Calu3 (cell line): ENCODE measurements around the gene C20orf144. TPM values are rescaled to one million over a fixed set of nuclear protein-coding genes. Genes with fewer than 3 reads are reported as not detected.
A peak's percentile ranks its signal among the peaks of the same experiment; 100 is the strongest.

ENCODE experiments used
- BruUV-seq: library from RNA; stranded (reverse); fragments of 400-500 nt; replicated peaks from 2 replicates; lab custom pipeline; 2021; lab: Mats Ljungman, UMichigan
- CTCF ChIA-PET: fragments of 300-600 bp; sonication (Branson Sonifier 250); formaldehyde crosslinking; loops from one replicate; lab custom pipeline; 2022; ENCODE audit warnings: antibody characterized with exemption; lab: Charles Lee
- DNase-seq: peaks from one replicate; pipeline ENCODE4 v3.0.0; 2022
- H3K27ac Mint-ChIP-seq: one replicate; pipeline ENCODE4 v1.8.0; 2022; ENCODE audit warnings: mixed read lengths; ENCODE audit not compliant: unreplicated experiment
- H3K27me3 Mint-ChIP-seq: one replicate; pipeline ENCODE4 v1.8.0; 2022; ENCODE audit warnings: mixed read lengths; ENCODE audit not compliant: unreplicated experiment
- H3K36me3 Mint-ChIP-seq: one replicate; pipeline ENCODE4 v1.8.0; 2022; ENCODE audit warnings: mild to moderate bottlenecking, moderate library complexity, mixed read lengths; ENCODE audit not compliant: insufficient read depth, unreplicated experiment
- H3K4me1 Mint-ChIP-seq: one replicate; pipeline ENCODE4 v1.8.0; 2022; ENCODE audit warnings: mild to moderate bottlenecking, low read depth, mixed read lengths; ENCODE audit not compliant: unreplicated experiment
- H3K4me3 Mint-ChIP-seq: one replicate; pipeline ENCODE4 v1.8.0; 2022; ENCODE audit warnings: mild to moderate bottlenecking, low read depth, moderate library complexity, mixed read lengths; ENCODE audit not compliant: unreplicated experiment
- H3K9me3 Mint-ChIP-seq: one replicate; pipeline ENCODE4 v1.8.0; 2022; ENCODE audit warnings: low read depth, mixed read lengths; ENCODE audit not compliant: unreplicated experiment
- intact Hi-C: fragments of 100-400 bp; cut with micrococcal nuclease; formaldehyde crosslinking; loops from one replicate; pipeline ENCODE4 v1.10.0; 2022; ENCODE audit not compliant: unreplicated experiment
- total RNA-seq: library from RNA; stranded (reverse); gene quantifications from 2 replicates; pipeline ENCODE4 v1.2.3, GENCODE V29; 2022
- TF ChIP-seq, protein P1 (sequence below): fragments of 200-600 bp; IDR thresholded peaks from one replicate; pipeline ENCODE4 v1.8.0; 2022; ENCODE audit warnings: antibody characterized with exemption; ENCODE audit not compliant: unreplicated experiment

Gene C20orf144
- total RNA-seq, 1 experiment from 2014 or later, result 0.45 TPM

- H3K27ac Mint-ChIP-seq, result no peak overlapping the region
- H3K4me1 Mint-ChIP-seq, result peaks cover 28% of the 10 kb centered on the region
- no peaks in the 10 kb centered on the region for H3K27me3 Mint-ChIP-seq
- H3K4me3 Mint-ChIP-seq, result no peak overlapping the region
- CTCF ChIA-PET, result interaction anchor here (0.9 kb wide), 1 partner anchor 234 kb away, joined by 3 read pairs; no protein-coding TSS in a partner anchor
- no peak for DNase-seq
- TF ChIP-seq, protein P1, sequence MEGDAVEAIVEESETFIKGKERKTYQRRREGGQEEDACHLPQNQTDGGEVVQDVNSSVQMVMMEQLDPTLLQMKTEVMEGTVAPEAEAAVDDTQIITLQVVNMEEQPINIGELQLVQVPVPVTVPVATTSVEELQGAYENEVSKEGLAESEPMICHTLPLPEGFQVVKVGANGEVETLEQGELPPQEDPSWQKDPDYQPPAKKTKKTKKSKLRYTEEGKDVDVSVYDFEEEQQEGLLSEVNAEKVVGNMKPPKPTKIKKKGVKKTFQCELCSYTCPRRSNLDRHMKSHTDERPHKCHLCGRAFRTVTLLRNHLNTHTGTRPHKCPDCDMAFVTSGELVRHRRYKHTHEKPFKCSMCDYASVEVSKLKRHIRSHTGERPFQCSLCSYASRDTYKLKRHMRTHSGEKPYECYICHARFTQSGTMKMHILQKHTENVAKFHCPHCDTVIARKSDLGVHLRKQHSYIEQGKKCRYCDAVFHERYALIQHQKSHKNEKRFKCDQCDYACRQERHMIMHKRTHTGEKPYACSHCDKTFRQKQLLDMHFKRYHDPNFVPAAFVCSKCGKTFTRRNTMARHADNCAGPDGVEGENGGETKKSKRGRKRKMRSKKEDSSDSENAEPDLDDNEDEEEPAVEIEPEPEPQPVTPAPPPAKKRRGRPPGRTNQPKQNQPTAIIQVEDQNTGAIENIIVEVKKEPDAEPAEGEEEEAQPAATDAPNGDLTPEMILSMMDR, result no peak
- H3K36me3 Mint-ChIP-seq, result peaks cover 55% of the 10 kb centered on the region
- no peaks in the 10 kb centered on the region for H3K9me3 Mint-ChIP-seq
- BruUV-seq, result no TSS peak
- intact Hi-C loops, result no loop called here
These were observed 18.6 kb downstream of the C20orf144 start for GRCh38 chr20:33680686-33681085.

DNA sequence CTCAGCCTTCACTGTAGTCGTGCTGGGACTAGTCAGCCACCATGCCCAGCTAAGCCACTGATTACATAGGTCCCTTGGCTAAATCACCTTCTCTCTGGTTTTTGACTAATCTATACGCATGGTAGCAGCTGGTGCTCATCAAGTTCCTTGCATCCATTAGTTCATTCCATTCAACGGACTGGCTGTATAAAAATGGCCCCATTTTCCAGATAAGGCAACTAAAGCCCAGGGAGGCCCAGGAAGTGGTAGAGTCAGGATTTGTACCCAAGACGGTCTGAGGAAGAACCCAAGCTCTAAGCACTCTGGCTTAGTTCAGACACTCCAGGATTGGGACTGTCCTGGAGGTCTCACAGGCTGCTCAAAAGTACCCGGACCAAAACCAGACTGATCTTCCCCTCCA lies 19.2 kb downstream of the C20orf144 start:
- Mint-ChIP-seq H3K27me3 (no peaks in the 10 kb centered on the region), H3K4me1 (peaks cover 28% of the 10 kb centered on the region), H3K27ac (no peak overlapping the region)

DNA sequence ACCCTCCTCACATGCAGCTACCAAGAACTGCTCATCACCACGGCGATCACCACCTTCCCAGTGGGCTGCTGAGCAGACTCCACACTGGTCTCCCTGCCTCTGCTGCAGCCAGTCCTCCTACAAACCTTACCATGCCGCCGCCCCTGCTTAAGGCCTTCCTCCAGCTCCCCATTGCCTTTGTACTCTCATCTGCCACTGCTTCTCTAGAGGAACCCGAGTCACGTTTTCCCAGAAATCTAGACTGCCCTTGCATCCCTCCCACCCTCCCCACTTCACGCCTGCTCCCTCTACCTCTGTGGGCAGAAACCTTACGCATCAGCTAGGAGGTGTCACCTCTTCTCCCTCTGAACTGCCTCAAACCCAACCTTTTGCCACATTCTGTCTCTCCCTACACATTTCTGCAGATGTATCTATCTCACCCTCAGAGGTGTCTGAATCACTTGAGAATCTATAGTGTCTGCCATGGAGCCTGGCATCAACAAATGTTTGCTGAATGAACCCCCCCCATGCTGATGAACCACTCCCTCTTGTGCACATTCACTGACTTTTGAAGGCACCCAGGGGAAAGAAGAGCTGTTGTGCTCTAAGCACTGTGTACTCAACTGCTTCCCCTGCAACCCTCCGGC lies 19.7 kb downstream of the C20orf144 start:
- no peaks in the 10 kb centered on the region for H3K27me3 Mint-ChIP-seq
- no peaks in the 10 kb centered on the region for H3K9me3 Mint-ChIP-seq
- TF ChIP-seq, protein P1, result no peak
- no peak overlapping the region for H3K27ac Mint-ChIP-seq
- CTCF ChIA-PET, result no interaction called here
- H3K4me3 Mint-ChIP-seq, result no peak overlapping the region
- peaks cover 52% of the 10 kb centered on the region for H3K36me3 Mint-ChIP-seq
- BruUV-seq, result no TSS peak
- no peak for DNase-seq
- peaks cover 33% of the 10 kb centered on the region for H3K4me1 Mint-ChIP-seq
- intact Hi-C loops, result no loop called here

More for the DNA sequence above, 19.2 kb downstream of the C20orf144 start:
- Mint-ChIP-seq H3K4me3 (no peak overlapping the region), H3K36me3 (peaks cover 52% of the 10 kb centered on the region), H3K9me3 (no peaks in the 10 kb centered on the region)
- TF ChIP-seq, protein P1, result no peak
- DNase-seq, result no peak
- no TSS peak for BruUV-seq
- intact Hi-C loops, result no loop called here
- CTCF ChIA-PET, result no interaction called here

DNA sequence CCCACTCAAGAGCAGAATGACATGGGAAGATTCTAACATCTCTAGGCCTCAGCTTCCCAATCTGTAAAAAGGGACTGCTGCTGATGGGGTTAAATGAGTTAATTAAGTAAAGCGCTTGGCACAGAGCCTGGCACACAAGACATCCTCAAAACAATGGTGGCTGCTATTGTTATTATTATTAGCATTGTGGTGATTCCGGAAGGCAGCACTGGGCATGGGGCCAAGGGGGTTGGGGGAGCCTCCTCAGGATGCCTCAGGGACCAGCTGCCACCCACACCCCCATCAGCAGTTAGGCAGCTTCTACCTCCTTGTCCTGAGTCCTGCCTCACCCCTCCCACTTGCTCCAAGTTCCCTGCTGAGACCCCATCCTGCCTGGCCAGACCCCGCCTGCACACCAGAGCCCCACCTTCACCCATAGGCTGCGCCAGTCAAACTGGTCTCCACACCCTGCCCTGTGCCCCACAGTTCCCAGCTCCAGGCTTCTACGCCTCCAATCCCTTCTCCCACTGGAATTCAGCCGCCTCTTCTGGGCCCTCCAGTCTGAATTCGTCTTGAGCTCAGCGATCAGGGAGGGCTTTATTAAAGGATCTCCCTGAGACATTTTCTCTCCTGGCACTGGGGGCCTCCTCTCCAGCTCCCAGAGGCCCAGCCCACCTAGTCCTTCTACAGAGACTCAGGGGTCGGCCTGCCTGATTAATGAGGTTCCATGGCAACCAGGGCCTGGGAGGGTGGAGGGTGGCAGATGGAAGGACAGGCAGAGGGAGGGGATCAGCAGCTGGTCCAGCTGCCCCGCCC lies 22.6 kb downstream of the C20orf144 start:
- no TSS peak for BruUV-seq
- H3K4me3 Mint-ChIP-seq, result peak overlapping the region; percentile 62
- DNase-seq, result peak; percentile 43
- CTCF ChIA-PET, result interaction anchor here (0.7 to 1.5 kb wide), 3 partner anchors 17 to 48 kb away, joined by 3 to 11 read pairs (median 3); partner anchors contain the start of gene ACTL10
- peaks cover 45% of the 10 kb centered on the region for H3K36me3 Mint-ChIP-seq
- H3K27me3 Mint-ChIP-seq, result no peaks in the 10 kb centered on the region
- H3K4me1 Mint-ChIP-seq, result peaks cover 44% of the 10 kb centered on the region
- intact Hi-C loops, result loop anchor here (5.0 kb wide), 1 partner anchor 113 kb away; no protein-coding TSS in a partner anchor
- H3K9me3 Mint-ChIP-seq, result no peaks in the 10 kb centered on the region
- peak overlapping the region; percentile 69 for H3K27ac Mint-ChIP-seq
- TF ChIP-seq, protein P1, result no peak
